Nephron (organoid): ENCODE measurements around the gene ZNF296.

Source experiments
- H3K27ac Mint-ChIP-seq, 3 experiments: 2 replicates each; pipeline ENCODE4 v1.8.0; 2020; ENCODE audit warnings: mixed read lengths in 3 of 3, mild to moderate bottlenecking in 2 of 3, moderate library complexity in 1 of 3
- H3K27me3 Mint-ChIP-seq: 2 replicates; pipeline ENCODE4 v1.8.0; 2021; ENCODE audit warnings: low read depth, mild to moderate bottlenecking, moderate library complexity, mixed read lengths
- H3K36me3 Mint-ChIP-seq: 2 replicates; pipeline ENCODE4 v1.8.0; 2020; ENCODE audit warnings: low read depth, mixed read lengths
- H3K4me1 Mint-ChIP-seq: 2 replicates; pipeline ENCODE4 v1.8.0; 2020; ENCODE audit warnings: mixed read lengths
- H3K4me3 Mint-ChIP-seq, 3 experiments: 2 replicates each; pipeline ENCODE4 v1.8.0; 2020; ENCODE audit warnings: mild to moderate bottlenecking in 3 of 3, mixed read lengths in 3 of 3, moderate library complexity in 2 of 3
- H3K9me3 Mint-ChIP-seq: 2 replicates; pipeline ENCODE4 v1.8.0; 2020; ENCODE audit warnings: mixed read lengths
- TF ChIP-seq, protein P1 (sequence below), 3 experiments: fragments of 200-600 bp; sonication (generic); IDR thresholded peaks; one replicate each; pipeline ENCODE4 v1.5.0; 2021; ENCODE audit warnings: antibody characterized with exemption in 3 of 3; ENCODE audit not compliant: unreplicated experiment in 3 of 3

The ZNF296 gene

DNA sequence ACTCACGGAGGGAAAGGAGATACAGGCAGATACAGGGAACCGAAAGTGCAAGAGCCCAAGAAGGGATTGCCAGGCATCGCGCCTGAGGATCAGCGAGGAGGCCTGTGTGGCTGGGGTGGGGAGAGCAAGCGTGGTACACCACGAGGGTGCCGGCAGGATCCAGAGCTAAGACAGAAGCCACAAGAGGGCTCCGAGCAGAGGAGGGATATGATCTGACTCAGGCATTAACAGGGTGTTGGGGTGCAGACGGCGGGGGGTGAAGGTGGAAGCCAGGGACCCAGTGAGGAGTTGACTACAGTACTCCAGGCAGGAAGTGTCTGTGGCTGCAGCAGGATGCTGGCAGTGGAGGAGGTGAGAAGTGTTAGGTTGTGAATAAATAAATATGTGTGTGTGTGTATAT is 11.3 kb upstream of the ZNF296 start:
- TF ChIP-seq, protein P1, sequence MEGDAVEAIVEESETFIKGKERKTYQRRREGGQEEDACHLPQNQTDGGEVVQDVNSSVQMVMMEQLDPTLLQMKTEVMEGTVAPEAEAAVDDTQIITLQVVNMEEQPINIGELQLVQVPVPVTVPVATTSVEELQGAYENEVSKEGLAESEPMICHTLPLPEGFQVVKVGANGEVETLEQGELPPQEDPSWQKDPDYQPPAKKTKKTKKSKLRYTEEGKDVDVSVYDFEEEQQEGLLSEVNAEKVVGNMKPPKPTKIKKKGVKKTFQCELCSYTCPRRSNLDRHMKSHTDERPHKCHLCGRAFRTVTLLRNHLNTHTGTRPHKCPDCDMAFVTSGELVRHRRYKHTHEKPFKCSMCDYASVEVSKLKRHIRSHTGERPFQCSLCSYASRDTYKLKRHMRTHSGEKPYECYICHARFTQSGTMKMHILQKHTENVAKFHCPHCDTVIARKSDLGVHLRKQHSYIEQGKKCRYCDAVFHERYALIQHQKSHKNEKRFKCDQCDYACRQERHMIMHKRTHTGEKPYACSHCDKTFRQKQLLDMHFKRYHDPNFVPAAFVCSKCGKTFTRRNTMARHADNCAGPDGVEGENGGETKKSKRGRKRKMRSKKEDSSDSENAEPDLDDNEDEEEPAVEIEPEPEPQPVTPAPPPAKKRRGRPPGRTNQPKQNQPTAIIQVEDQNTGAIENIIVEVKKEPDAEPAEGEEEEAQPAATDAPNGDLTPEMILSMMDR (IDR thresholded peaks at IDR 0.05; ENCODE audit: unreplicated experiment in 3 of 3): no peak
- H3K4me1 Mint-ChIP-seq: peaks cover 6% of the 10 kb centered on the region
- H3K27me3 Mint-ChIP-seq: no peaks in the 10 kb centered on the region
- peak overlapping the region in 2 of 3 experiments; percentile 7 to 50 for H3K4me3 Mint-ChIP-seq
- H3K9me3 Mint-ChIP-seq: no peaks in the 10 kb centered on the region
- peaks cover 18% of the 10 kb centered on the region for H3K36me3 Mint-ChIP-seq
- H3K27ac Mint-ChIP-seq: no peak overlapping the region

DNA sequence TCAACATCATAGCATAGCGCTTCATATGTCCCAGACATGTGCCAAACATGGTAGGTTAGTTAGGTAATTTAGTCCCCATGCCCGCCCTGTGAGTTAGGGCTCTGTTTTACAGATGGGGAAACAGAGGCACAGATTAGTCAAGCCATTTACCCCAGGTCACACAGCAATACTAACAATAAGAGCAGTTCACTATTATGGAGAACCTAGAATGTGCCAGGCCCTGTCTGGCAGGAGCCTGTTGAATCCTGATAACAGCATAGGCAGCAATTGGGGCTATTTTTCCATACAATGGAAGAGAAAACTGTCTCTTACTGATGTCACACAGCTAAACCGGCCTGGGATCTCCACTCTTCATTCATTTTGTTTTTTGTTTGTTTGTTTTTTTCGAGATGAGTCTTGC is 10.2 kb upstream of the ZNF296 start:
- Mint-ChIP-seq H3K27me3 (no peaks in the 10 kb centered on the region), H3K36me3 (peaks cover 26% of the 10 kb centered on the region), H3K27ac (no peak overlapping the region)

DNA sequence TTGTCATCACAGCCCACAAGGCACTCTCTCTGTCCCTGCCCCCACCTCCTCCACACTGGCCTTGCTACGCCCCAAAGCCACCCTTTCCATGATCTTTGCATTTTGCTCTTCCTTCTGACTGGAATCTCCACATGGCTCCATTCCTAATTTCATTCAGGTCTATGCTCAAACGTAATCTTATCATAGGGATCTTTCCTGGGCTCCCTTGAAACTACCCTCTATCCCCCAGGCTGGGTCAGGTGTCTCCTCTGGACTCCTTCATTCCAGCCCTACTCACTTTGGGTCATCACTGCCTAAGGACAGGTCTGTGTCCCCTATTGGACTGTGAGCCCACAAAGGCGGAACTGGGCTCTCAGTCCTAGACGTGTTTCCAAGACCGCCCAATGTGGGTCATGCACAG is 5.9 kb upstream of the ZNF296 start:
- peak overlapping the region; percentile 64 to 80 (median 72) for H3K4me3 Mint-ChIP-seq
- H3K4me1 Mint-ChIP-seq: peaks cover 10% of the 10 kb centered on the region
- H3K27me3 Mint-ChIP-seq: peaks cover 9% of the 10 kb centered on the region
- TF ChIP-seq, protein P1 (IDR thresholded peaks at IDR 0.05; ENCODE audit: unreplicated experiment in 3 of 3): no peak
- peaks cover 17% of the 10 kb centered on the region for H3K36me3 Mint-ChIP-seq
- peak overlapping the region in 1 of 3 experiments; percentile 43 for H3K27ac Mint-ChIP-seq
- no peaks in the 10 kb centered on the region for H3K9me3 Mint-ChIP-seq

More for the DNA sequence above, 10.2 kb upstream of the ZNF296 start:
- no peaks in the 10 kb centered on the region for H3K9me3 Mint-ChIP-seq
- TF ChIP-seq, protein P1 (IDR thresholded peaks at IDR 0.05; ENCODE audit: unreplicated experiment in 3 of 3): no peak
- H3K4me3 Mint-ChIP-seq: no peak overlapping the region
- peaks cover 14% of the 10 kb centered on the region for H3K4me1 Mint-ChIP-seq

DNA sequence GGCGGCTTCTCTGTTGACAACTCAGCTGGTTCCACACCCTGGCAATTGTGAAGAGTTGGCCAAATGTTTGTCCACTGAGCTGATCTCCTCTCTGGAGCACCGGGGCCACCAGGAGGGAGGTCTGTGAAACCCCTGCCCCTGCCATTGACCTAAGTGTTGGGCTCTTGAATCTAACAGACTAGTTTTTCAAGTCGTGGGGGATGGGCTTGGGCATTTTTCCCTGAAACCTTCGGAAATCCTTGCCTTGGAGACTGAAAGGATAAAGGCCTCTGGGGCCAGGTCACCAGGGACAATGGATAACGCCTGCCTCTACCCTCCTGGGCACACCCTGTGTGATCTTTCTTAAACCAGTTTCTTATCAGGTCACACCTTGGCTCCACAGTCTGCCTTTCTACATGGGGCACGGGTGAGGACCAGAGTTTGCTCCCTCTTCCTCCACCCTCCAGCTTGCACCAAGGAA is 3.7 kb upstream of the ZNF296 start:
- peak overlapping the region; percentile 98 to 100 (median 99) for H3K4me3 Mint-ChIP-seq
- TF ChIP-seq, protein P1 (IDR thresholded peaks at IDR 0.05; ENCODE audit: unreplicated experiment in 3 of 3): no peak
- H3K4me1 Mint-ChIP-seq: peaks cover 17% of the 10 kb centered on the region
- H3K27ac Mint-ChIP-seq: peak overlapping the region in 1 of 3 experiments; percentile 91
- peaks cover 12% of the 10 kb centered on the region for H3K36me3 Mint-ChIP-seq
- H3K9me3 Mint-ChIP-seq: no peaks in the 10 kb centered on the region
- H3K27me3 Mint-ChIP-seq: peaks cover 24% of the 10 kb centered on the region

DNA sequence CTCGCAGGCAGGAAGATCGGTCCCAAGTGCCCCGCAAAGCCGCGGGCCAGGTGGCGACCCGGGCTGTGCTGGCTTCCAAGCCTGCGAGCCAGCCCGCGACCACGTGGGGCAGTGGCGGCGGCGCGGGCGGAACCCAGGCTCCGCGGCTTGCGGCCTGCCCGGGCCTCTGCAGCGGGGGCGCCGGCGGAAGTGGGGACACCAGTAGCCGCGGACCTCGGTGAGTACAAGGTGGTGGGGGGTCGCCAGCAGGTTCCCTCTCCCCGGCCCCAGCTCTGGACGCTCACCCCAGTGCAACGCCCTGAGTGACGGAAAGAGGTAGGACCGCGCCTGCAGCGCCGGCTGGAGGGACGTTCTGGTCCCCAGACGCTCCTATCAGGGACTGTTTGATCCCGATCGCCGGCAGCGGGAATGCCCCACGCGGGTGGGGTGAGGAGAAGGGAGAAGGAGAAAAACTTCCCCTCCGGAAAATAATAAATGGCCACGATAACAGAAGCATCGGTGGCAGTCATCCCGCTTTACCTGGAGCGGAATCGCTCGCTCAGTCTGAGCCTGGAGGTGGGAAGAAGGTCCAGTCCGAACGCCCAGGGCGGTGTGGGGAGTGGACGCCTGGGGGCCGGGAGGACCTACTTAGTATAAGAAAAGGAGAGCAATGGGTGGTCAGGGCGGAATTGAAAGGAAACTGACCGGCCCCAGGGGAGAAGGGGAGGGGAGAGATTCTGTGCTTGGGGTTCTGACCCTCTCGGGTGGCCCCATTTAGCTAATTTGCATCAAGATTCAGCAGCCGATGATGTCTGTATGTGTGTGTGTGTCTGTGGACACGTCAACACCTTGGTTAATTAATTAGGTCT is 3.0 kb upstream of the ZNF296 start, which contains the start of gene GEMIN7:
GEMIN7 (plus strand) TSS at position 198 of the 848 bp plus-strand sequence. CDS start 10,855 bp downstream, outside the sequence.
- Mint-ChIP-seq H3K27ac (peak within 1 kb of the TSS; percentile 56 to 93 (median 91)), H3K4me3 (peak within 1 kb of the TSS; percentile 98 to 100 (median 99)), H3K9me3 (no peaks in the 10 kb centered on the region), H3K36me3 (peaks cover 12% of the 10 kb centered on the region), H3K4me1 (peaks cover 21% of the 10 kb centered on the region), H3K27me3 (peaks cover 29% of the 10 kb centered on the region)
- TF ChIP-seq, protein P1 (IDR thresholded peaks at IDR 0.05; ENCODE audit: unreplicated experiment in 3 of 3): peak in 2 of 3 experiments; percentile 15
